ENCODE measurements around the gene CAMSAP1.

The CAMSAP1 gene

GRCh38 chr9:135783540-135784245, 123.7 kb downstream of the CAMSAP1 start:
- Histone ChIP-seq H3K4me2 (ENCODE audit: low read length) (no peak overlapping the region), H4K5ac (ENCODE audit: low read length) (no peak overlapping the region), H3K18ac (ENCODE audit: low read length) (no peak overlapping the region), H3K9ac (ENCODE audit: low read length) (no peak overlapping the region), H3K79me1 (ENCODE audit: low read length) (no peaks in the 10 kb centered on the region), H3K27ac (ENCODE audit: low read depth, low read length) (no peak overlapping the region), H3K56ac (ENCODE audit: low read length) (no peak overlapping the region), H3K4me3 (ENCODE audit: low read length) (no peak overlapping the region), H2AK5ac (ENCODE audit: low read length) (no peak overlapping the region), H3K36me3 (ENCODE audit: control insufficient read depth, insufficient read depth, low read length) (no peaks in the 10 kb centered on the region), H3K4me1 (ENCODE audit: control insufficient read depth, low read depth, low read length) (no peaks in the 10 kb centered on the region), H2BK120ac (ENCODE audit: low read depth, low read length) (no peak overlapping the region), H3K4ac (ENCODE audit: low read depth, low read length) (no peak overlapping the region), H3K79me2 (ENCODE audit: control insufficient read depth, insufficient read depth, low read length) (no peaks in the 10 kb centered on the region), H2BK15ac (replicated peaks; ENCODE audit: low read depth) (no peak overlapping the region), H4K8ac (ENCODE audit: low read depth, low read length) (no peak overlapping the region), H2BK5ac (ENCODE audit: low read length) (no peak overlapping the region), H3K27me3 (ENCODE audit: insufficient read depth, low read length, poor library complexity) (no peaks in the 10 kb centered on the region), H3K23ac (ENCODE audit: low read length) (no peak overlapping the region)
- WGBS (ENCODE audit: extremely low coverage, insufficient coverage, low lambda C conversion rate): no CpG with 5 or more reads among the region's 30 CpGs
- DNase-seq: no peak

- Histone ChIP-seq H3K18ac (ENCODE audit: low read length) (no peak overlapping the region), H2AK5ac (ENCODE audit: low read length) (no peak overlapping the region), H3K4me3 (ENCODE audit: low read length) (no peak overlapping the region), H3K27me3 (ENCODE audit: insufficient read depth, low read length, poor library complexity) (no peaks in the 10 kb centered on the region), H3K79me2 (ENCODE audit: control insufficient read depth, insufficient read depth, low read length) (no peaks in the 10 kb centered on the region), H3K23ac (ENCODE audit: low read length) (no peak overlapping the region), H3K56ac (ENCODE audit: low read length) (no peak overlapping the region), H3K4me2 (ENCODE audit: low read length) (no peak overlapping the region), H3K36me3 (ENCODE audit: control insufficient read depth, insufficient read depth, low read length) (no peaks in the 10 kb centered on the region), H4K8ac (ENCODE audit: low read depth, low read length) (no peak overlapping the region), H4K5ac (ENCODE audit: low read length) (no peak overlapping the region), H3K4ac (ENCODE audit: low read depth, low read length) (no peak overlapping the region), H3K9ac (ENCODE audit: low read length) (no peak overlapping the region), H2BK5ac (ENCODE audit: low read length) (no peak overlapping the region), H3K4me1 (ENCODE audit: control insufficient read depth, low read depth, low read length) (no peaks in the 10 kb centered on the region), H3K27ac (ENCODE audit: low read depth, low read length) (no peak overlapping the region), H3K79me1 (ENCODE audit: low read length) (no peaks in the 10 kb centered on the region), H2BK15ac (replicated peaks; ENCODE audit: low read depth) (no peak overlapping the region), H2BK120ac (ENCODE audit: low read depth, low read length) (no peak overlapping the region)
- whole genome bisulfite sequencing (ENCODE audit: extremely low coverage, insufficient coverage, low lambda C conversion rate): no CpG with 5 or more reads among the region's 24 CpGs
- DNase-seq: no peak
Measured at GRCh38 chr9:135782946-135783345, 124.4 kb downstream of the CAMSAP1 start.

DNA sequence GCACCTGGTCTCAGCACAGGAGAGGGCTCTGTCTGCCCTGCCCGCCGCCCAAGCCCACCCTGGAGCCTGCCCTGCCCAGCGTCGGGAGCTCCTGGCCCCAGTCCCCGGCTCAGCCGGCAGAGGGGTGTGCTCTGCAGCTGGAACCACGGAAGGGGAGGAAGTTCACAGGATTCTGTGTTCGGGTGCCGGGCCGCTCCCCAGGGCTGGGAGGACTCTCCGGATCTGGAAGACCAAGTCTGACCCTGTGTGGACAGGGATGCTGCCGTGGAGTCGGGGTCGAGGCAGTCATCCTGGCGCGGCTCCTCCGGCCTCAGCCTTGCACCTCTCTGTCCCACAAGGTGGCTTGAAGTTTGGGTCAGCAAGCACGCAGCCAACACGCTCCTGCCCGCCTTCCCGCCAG, 126.7 kb downstream of the CAMSAP1 start:
- H3K4ac ChIP-seq (ENCODE audit: low read depth, low read length): no peak overlapping the region
- H3K4me2 ChIP-seq (ENCODE audit: low read length): no peak overlapping the region
- no peak overlapping the region for H3K27ac ChIP-seq (ENCODE audit: low read depth, low read length)
- no peak for DNase-seq
- H2BK15ac ChIP-seq (replicated peaks; ENCODE audit: low read depth): no peak overlapping the region
- H2BK5ac ChIP-seq (ENCODE audit: low read length): no peak overlapping the region
- no peak overlapping the region for H3K18ac ChIP-seq (ENCODE audit: low read length)
- WGBS (ENCODE audit: extremely low coverage, insufficient coverage, low lambda C conversion rate): no CpG with 5 or more reads among the region's 21 CpGs
- H3K27me3 ChIP-seq (ENCODE audit: insufficient read depth, low read length, poor library complexity): no peaks in the 10 kb centered on the region
- H3K36me3 ChIP-seq (ENCODE audit: control insufficient read depth, insufficient read depth, low read length): no peaks in the 10 kb centered on the region
- no peak overlapping the region for H4K8ac ChIP-seq (ENCODE audit: low read depth, low read length)
- no peaks in the 10 kb centered on the region for H3K79me2 ChIP-seq (ENCODE audit: control insufficient read depth, insufficient read depth, low read length)
- no peaks in the 10 kb centered on the region for H3K4me1 ChIP-seq (ENCODE audit: control insufficient read depth, low read depth, low read length)
- H3K9ac ChIP-seq (ENCODE audit: low read length): no peak overlapping the region
- H4K5ac ChIP-seq (ENCODE audit: low read length): no peak overlapping the region
- H3K4me3 ChIP-seq (ENCODE audit: low read length): no peak overlapping the region
- no peak overlapping the region for H2AK5ac ChIP-seq (ENCODE audit: low read length)
- no peak overlapping the region for H3K23ac ChIP-seq (ENCODE audit: low read length)
- no peak overlapping the region for H2BK120ac ChIP-seq (ENCODE audit: low read depth, low read length)
- H3K56ac ChIP-seq (ENCODE audit: low read length): no peak overlapping the region
- H3K79me1 ChIP-seq (ENCODE audit: low read length): no peaks in the 10 kb centered on the region

GRCh38 chr9:135780086-135780485, 127.3 kb downstream of the CAMSAP1 start:
- no peak overlapping the region for H3K4me2 ChIP-seq (ENCODE audit: low read length)
- no peak overlapping the region for H4K5ac ChIP-seq (ENCODE audit: low read length)
- H3K56ac ChIP-seq (ENCODE audit: low read length): no peak overlapping the region
- H3K4me1 ChIP-seq (ENCODE audit: control insufficient read depth, low read depth, low read length): no peaks in the 10 kb centered on the region
- no peak overlapping the region for H3K18ac ChIP-seq (ENCODE audit: low read length)
- no peak overlapping the region for H2BK15ac ChIP-seq (replicated peaks; ENCODE audit: low read depth)
- H3K79me1 ChIP-seq (ENCODE audit: low read length): no peaks in the 10 kb centered on the region
- no peak overlapping the region for H3K23ac ChIP-seq (ENCODE audit: low read length)
- no peak overlapping the region for H3K4me3 ChIP-seq (ENCODE audit: low read length)
- no peak for DNase-seq
- H3K79me2 ChIP-seq (ENCODE audit: control insufficient read depth, insufficient read depth, low read length): no peaks in the 10 kb centered on the region
- no peaks in the 10 kb centered on the region for H3K27me3 ChIP-seq (ENCODE audit: insufficient read depth, low read length, poor library complexity)
- no peak overlapping the region for H3K9ac ChIP-seq (ENCODE audit: low read length)
- H3K36me3 ChIP-seq (ENCODE audit: control insufficient read depth, insufficient read depth, low read length): no peaks in the 10 kb centered on the region
- no peak overlapping the region for H2BK120ac ChIP-seq (ENCODE audit: low read depth, low read length)
- H4K8ac ChIP-seq (ENCODE audit: low read depth, low read length): no peak overlapping the region
- H3K27ac ChIP-seq (ENCODE audit: low read depth, low read length): no peak overlapping the region
- no peak overlapping the region for H2AK5ac ChIP-seq (ENCODE audit: low read length)
- no peak overlapping the region for H3K4ac ChIP-seq (ENCODE audit: low read depth, low read length)
- no peak overlapping the region for H2BK5ac ChIP-seq (ENCODE audit: low read length)
- no CpG with 5 or more reads among the region's 16 CpGs for WGBS (ENCODE audit: extremely low coverage, insufficient coverage, low lambda C conversion rate)

- H3K23ac ChIP-seq (ENCODE audit: low read length): no peak overlapping the region
- H3K79me2 ChIP-seq (ENCODE audit: control insufficient read depth, insufficient read depth, low read length): no peaks in the 10 kb centered on the region
- no peak overlapping the region for H4K5ac ChIP-seq (ENCODE audit: low read length)
- no peaks in the 10 kb centered on the region for H3K36me3 ChIP-seq (ENCODE audit: control insufficient read depth, insufficient read depth, low read length)
- no peak overlapping the region for H3K4me3 ChIP-seq (ENCODE audit: low read length)
- no peak overlapping the region for H2AK5ac ChIP-seq (ENCODE audit: low read length)
- H3K4me1 ChIP-seq (ENCODE audit: control insufficient read depth, low read depth, low read length): no peaks in the 10 kb centered on the region
- H2BK120ac ChIP-seq (ENCODE audit: low read depth, low read length): no peak overlapping the region
- no peak overlapping the region for H2BK15ac ChIP-seq (replicated peaks; ENCODE audit: low read depth)
- no peak overlapping the region for H3K56ac ChIP-seq (ENCODE audit: low read length)
- no peak overlapping the region for H4K8ac ChIP-seq (ENCODE audit: low read depth, low read length)
- no peaks in the 10 kb centered on the region for H3K79me1 ChIP-seq (ENCODE audit: low read length)
- no CpG with 5 or more reads among the region's 14 CpGs for WGBS (ENCODE audit: extremely low coverage, insufficient coverage, low lambda C conversion rate)
- no peak overlapping the region for H3K18ac ChIP-seq (ENCODE audit: low read length)
- H3K27me3 ChIP-seq (ENCODE audit: insufficient read depth, low read length, poor library complexity): no peaks in the 10 kb centered on the region
- H3K4me2 ChIP-seq (ENCODE audit: low read length): no peak overlapping the region
- no peak for DNase-seq
- H3K27ac ChIP-seq (ENCODE audit: low read depth, low read length): no peak overlapping the region
- no peak overlapping the region for H3K9ac ChIP-seq (ENCODE audit: low read length)
- H2BK5ac ChIP-seq (ENCODE audit: low read length): no peak overlapping the region
- no peak overlapping the region for H3K4ac ChIP-seq (ENCODE audit: low read depth, low read length)
Measured at GRCh38 chr9:135779571-135779970, 127.8 kb downstream of the CAMSAP1 start.

DNA sequence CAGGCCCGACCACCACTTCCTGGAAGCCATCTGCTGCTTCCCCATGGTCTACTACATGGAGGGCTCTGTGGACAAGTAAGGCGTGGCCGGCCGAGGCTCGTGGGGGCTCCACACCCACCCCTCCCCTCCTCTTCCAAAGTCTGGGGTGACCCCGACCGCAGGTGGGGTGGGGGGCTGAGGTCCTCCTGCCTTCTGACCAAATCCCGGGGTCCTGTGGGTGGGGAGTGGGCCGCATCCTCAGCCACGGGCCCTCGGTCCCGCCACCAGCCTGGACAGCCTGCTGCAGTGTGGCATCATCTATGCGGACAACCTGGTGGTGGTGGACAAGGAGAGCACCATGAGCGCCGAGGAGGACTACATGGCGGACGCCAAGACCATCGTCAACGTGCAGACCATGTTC, 128.9 kb downstream of the CAMSAP1 start:
- Histone ChIP-seq H3K79me2 (ENCODE audit: control insufficient read depth, insufficient read depth, low read length) (no peaks in the 10 kb centered on the region), H2BK5ac (ENCODE audit: low read length) (no peak overlapping the region), H3K4me2 (ENCODE audit: low read length) (no peak overlapping the region), H3K27ac (ENCODE audit: low read depth, low read length) (no peak overlapping the region), H3K18ac (ENCODE audit: low read length) (no peak overlapping the region), H3K23ac (ENCODE audit: low read length) (no peak overlapping the region), H3K4me3 (ENCODE audit: low read length) (no peak overlapping the region), H3K4ac (ENCODE audit: low read depth, low read length) (no peak overlapping the region), H3K4me1 (ENCODE audit: control insufficient read depth, low read depth, low read length) (no peaks in the 10 kb centered on the region), H3K27me3 (ENCODE audit: insufficient read depth, low read length, poor library complexity) (no peaks in the 10 kb centered on the region), H2BK15ac (replicated peaks; ENCODE audit: low read depth) (no peak overlapping the region), H3K9ac (ENCODE audit: low read length) (no peak overlapping the region), H3K36me3 (ENCODE audit: control insufficient read depth, insufficient read depth, low read length) (no peaks in the 10 kb centered on the region), H4K8ac (ENCODE audit: low read depth, low read length) (no peak overlapping the region), H3K56ac (ENCODE audit: low read length) (no peak overlapping the region), H4K5ac (ENCODE audit: low read length) (no peak overlapping the region), H3K79me1 (ENCODE audit: low read length) (no peaks in the 10 kb centered on the region), H2BK120ac (ENCODE audit: low read depth, low read length) (no peak overlapping the region), H2AK5ac (ENCODE audit: low read length) (no peak overlapping the region)
- WGBS (ENCODE audit: extremely low coverage, insufficient coverage, low lambda C conversion rate): no CpG with 5 or more reads among the region's 19 CpGs
- DNase-seq: no peak
